ENCODE measurements around the gene RALGPS1. TPM values are rescaled to one million over a fixed set of nuclear protein-coding genes. Genes with fewer than 3 reads are reported as not detected.

The RALGPS1 gene
- total RNA-seq, 4 donors from 2014 or later: 2.2 to 10.3 (median 5.4) TPM

DNA sequence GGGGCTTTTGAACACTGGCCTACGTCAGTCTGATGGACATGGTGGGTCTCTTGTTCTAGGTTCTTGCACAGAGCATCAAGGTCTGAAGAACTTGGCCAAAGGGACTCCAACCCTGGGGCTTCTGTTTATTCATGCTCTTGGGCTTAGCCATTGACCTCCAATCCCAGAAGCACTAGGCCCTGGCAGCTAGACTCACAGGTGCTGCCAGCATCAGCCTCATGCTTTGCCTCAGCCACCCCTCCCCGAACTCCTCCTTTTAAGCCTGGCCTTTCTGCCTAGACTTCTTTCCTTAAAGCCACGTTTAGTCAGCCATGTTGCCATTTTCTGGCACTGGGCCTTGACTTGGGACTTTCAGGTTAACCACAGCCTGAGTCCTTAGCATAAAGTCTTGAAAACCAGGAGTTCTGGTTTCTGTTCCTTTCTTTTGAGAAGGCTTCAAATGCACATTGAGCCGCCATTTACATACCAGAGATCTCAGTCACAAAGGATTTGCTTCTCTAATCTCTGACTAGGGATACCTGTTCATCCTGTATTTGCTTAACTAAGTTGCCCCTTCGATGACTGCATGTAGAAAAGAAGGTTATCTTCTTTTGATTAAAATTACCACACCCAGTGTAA lies 153.1 kb downstream of the RALGPS1 start:
- TF ChIP-seq, protein P1, sequence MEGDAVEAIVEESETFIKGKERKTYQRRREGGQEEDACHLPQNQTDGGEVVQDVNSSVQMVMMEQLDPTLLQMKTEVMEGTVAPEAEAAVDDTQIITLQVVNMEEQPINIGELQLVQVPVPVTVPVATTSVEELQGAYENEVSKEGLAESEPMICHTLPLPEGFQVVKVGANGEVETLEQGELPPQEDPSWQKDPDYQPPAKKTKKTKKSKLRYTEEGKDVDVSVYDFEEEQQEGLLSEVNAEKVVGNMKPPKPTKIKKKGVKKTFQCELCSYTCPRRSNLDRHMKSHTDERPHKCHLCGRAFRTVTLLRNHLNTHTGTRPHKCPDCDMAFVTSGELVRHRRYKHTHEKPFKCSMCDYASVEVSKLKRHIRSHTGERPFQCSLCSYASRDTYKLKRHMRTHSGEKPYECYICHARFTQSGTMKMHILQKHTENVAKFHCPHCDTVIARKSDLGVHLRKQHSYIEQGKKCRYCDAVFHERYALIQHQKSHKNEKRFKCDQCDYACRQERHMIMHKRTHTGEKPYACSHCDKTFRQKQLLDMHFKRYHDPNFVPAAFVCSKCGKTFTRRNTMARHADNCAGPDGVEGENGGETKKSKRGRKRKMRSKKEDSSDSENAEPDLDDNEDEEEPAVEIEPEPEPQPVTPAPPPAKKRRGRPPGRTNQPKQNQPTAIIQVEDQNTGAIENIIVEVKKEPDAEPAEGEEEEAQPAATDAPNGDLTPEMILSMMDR (IDR thresholded peaks at IDR 0.05 in 4 of 5, conservative IDR thresholded peaks at IDR 0.05 in 1 of 5): no peak
- TF ChIP-seq POLR2A (IDR thresholded peaks at IDR 0.05): no peak
- Histone ChIP-seq H3K4me3 (no peak overlapping the region), H3K4me1 (no peaks in the 10 kb centered on the region), H3K9me3 (no peaks in the 10 kb centered on the region), H3K36me3 (no peaks in the 10 kb centered on the region), H3K27me3 (no peaks in the 10 kb centered on the region), H3K27ac (no peak overlapping the region)
- DNase-seq (no peak), ATAC-seq (no peak)
- intact Hi-C loops (cut with DNase I; ENCODE audit: low total_unique reads) (no loop called here), in situ Hi-C loops (cut with MboI; ENCODE audit: low sequenced_read_pairs in 4 of 4) (no loop called here)

DNA sequence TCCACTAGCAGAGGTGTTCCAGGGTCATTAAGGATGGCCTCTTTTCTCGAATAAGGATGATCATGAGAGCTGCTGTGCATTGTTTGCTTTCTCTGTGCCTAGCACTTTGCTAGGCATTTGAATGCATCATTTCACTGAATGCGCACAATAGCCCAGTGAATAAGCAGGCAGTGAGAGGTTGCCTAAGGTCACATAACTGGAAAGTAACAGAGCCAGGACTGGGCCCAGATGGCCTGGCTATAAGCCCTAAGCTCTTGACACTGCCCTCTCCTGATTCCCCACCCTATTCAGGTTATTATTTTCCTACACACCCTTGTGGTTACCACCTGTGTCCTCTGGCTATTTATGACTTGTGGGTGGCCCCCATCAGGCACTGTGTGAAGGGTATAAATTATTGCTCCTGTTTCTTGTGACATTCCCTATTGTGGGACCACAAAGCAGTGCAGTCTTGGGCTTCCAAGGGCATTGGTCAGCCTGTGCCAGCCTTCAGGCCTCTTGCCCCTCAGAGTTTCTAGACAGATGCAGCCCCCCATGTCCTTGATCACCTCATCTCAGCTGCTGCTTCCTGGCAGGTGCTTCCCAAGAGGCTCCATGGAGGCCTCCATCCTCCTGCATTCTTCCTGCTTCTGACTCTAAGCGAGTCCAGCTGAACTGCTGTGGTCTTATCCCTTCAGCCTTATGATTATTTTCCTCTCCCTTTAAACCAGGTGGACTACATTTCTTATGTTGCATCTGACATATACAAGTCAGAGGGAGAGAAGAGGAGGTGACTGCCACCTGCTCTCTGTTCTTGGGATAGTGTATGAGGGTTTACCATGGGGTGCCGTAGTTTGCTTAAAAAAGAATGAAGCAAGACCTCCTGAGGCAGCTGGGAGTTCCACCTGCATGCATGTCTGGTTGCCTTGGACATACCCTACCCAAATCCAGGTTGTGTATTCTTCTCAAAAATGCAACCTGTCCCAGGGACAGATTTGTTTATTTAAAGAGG lies 160.3 kb downstream of the RALGPS1 start:
- H3K27ac ChIP-seq: peak overlapping the region in 3 of 4 donors; percentile 41 to 67 (median 41)
- in situ Hi-C loops (cut with MboI; ENCODE audit: low sequenced_read_pairs in 4 of 4): no loop called here
- DNase-seq: peak; percentile 24 to 54

DNA sequence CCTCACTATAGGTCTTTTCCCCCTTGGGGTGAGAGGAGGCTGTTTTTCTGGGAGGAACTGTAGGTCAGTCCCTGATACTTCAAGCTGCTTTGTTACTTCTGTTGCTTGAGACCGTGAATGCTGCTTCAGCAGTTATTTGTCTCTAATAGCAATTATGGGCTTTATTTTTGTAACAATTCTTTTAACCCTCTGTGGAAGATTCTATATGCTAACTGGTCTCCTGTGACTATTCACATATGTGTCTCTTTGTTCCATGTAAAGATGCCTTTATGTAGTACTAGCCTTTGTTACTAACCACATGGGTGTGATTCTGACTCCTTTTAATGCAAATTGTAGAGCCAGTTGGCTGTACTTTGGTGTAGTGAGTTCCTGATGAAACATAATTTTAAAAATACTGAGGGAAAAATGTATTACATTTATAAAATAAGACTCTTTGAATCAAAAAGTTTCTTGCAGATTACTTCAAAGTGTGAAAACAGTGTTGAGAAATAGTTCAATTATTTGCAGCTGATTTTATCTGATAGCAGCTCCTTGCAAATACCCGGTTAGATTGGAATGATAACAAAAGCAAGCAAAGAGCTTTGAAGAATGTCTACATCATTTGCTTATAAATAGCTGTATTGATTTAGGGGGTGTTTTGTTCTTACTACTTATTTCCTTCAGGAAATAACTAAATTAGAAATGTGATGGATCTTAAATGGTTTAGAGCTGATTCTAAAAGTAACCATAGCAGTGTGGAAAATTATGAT lies 161.2 kb downstream of the RALGPS1 start:
- no peak for ATAC-seq
- intact Hi-C loops (cut with DNase I; ENCODE audit: low total_unique reads): loop anchor here (5.0 kb wide), 1 partner anchor 38 kb away; no protein-coding TSS in a partner anchor
- no peak for DNase-seq
- Histone ChIP-seq H3K27ac (peak overlapping the region in 3 of 4 donors; percentile 41 to 67 (median 41)), H3K4me1 (peaks cover 29 to 31% of the 10 kb centered on the region in 2 donors), H3K27me3 (no peaks in the 10 kb centered on the region), H3K4me3 (no peak overlapping the region), H3K36me3 (no peaks in the 10 kb centered on the region), H3K9me3 (no peaks in the 10 kb centered on the region)
- TF ChIP-seq POLR2A (IDR thresholded peaks at IDR 0.05): no peak
- TF ChIP-seq, protein P1 (IDR thresholded peaks at IDR 0.05 in 4 of 5, conservative IDR thresholded peaks at IDR 0.05 in 1 of 5): no peak
- in situ Hi-C loops (cut with MboI; ENCODE audit: low sequenced_read_pairs in 4 of 4): no loop called here

More for the DNA sequence above, 160.3 kb downstream of the RALGPS1 start:
- no peaks in the 10 kb centered on the region for H3K9me3 ChIP-seq
- no peak overlapping the region for H3K4me3 ChIP-seq
- intact Hi-C loops (cut with DNase I; ENCODE audit: low total_unique reads): loop anchor here (5.0 kb wide), 1 partner anchor 38 kb away; no protein-coding TSS in a partner anchor
- peak; percentile 79 to 93 for ATAC-seq
- peaks cover 29 to 31% of the 10 kb centered on the region in 2 donors for H3K4me1 ChIP-seq
- TF ChIP-seq POLR2A (IDR thresholded peaks at IDR 0.05): no peak
- TF ChIP-seq, protein P1 (IDR thresholded peaks at IDR 0.05 in 4 of 5, conservative IDR thresholded peaks at IDR 0.05 in 1 of 5): no peak
- no peaks in the 10 kb centered on the region for H3K36me3 ChIP-seq
- H3K27me3 ChIP-seq: no peaks in the 10 kb centered on the region

DNA sequence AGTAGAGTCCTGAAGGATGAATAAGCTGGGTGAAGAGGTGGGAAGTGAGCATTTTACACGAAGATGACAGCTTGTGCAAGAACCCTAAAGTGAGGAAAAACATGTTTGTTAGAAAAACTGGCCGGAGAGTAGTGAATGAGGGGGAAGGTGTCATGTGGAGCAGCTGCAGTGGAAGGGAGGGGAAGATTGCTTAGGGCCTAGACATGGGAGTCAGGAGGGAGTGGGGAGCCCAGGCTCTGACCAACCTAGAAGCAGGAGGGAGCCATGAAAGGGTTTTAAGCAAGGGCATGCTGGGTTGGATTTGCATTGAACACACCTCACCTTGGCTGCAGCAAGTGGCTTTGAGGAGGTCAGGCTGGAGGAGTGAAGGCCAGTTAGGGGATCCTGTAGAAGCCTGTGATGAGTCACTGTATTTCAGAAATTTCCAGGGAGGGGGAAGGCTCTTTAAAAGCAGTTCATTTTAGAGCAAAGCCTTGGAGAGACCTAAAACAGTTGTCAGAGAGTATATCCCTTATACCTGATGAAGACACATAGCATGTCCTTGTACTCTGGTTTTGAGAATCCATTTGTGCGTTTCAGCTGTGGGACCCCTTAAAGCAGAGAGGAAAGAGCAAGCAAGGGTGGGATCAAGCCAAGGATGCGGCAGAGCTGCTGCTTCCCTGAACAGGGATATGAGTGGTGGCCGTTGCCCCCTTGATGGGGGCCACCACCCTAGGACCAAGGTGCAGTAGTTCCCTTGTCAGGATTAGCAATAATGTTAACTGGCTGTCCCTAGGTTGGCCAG lies 162.5 kb downstream of the RALGPS1 start:
- Histone ChIP-seq H3K4me3 (no peak overlapping the region), H3K27ac (peak overlapping the region in 3 of 4 donors; percentile 2 to 31 (median 21)), H3K9me3 (no peaks in the 10 kb centered on the region), H3K36me3 (no peaks in the 10 kb centered on the region), H3K4me1 (peaks cover 29 to 38% of the 10 kb centered on the region in 2 donors), H3K27me3 (no peaks in the 10 kb centered on the region)
- no peak for DNase-seq
- in situ Hi-C loops (cut with MboI; ENCODE audit: low sequenced_read_pairs in 4 of 4) (no loop called here), intact Hi-C loops (cut with DNase I; ENCODE audit: low total_unique reads) (loop anchor here (5.0 kb wide), 1 partner anchor 40 kb away; no protein-coding TSS in a partner anchor)
- no peak for TF ChIP-seq POLR2A (IDR thresholded peaks at IDR 0.05)
- TF ChIP-seq, protein P1 (IDR thresholded peaks at IDR 0.05 in 4 of 5, conservative IDR thresholded peaks at IDR 0.05 in 1 of 5): no peak
- ATAC-seq: no peak

Measured in gastrocnemius medialis (tissue), 4 donors.